ENCODE measurements around the gene NOLC1.

NOLC1 gene

GRCh38 chr10:102151774-102152544, at the start of gene NOLC1:
TSS of gene NOLC1 (plus strand) at chr10:102152389. CDS start at chr10:102152411, 22 bp downstream.
- peak; percentile 99 for DNase-seq (ENCODE audit: low read depth, low spot score)

DNA sequence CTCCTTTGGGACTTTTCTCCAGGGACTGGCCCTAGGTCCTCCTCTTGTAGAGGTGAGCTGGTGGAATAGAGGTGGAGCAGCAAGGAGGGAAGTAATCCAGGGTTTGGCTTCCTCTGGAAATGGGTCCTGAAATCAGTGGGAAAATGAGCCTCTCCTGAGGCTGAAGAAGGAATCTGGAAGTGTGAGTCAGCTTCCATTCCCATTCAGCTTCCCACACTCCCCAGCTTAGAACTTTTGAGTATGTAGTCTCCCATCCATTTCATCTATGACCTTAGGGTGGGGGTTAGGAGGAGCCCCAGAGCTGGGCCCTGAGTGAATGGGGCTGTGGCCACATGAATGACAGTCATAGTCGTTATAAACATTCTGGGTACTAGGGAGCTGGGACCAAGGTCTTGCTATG, 49.8 kb upstream of the NOLC1 start:
- DNase-seq (ENCODE audit: low read depth, low spot score) = no peak

DNA sequence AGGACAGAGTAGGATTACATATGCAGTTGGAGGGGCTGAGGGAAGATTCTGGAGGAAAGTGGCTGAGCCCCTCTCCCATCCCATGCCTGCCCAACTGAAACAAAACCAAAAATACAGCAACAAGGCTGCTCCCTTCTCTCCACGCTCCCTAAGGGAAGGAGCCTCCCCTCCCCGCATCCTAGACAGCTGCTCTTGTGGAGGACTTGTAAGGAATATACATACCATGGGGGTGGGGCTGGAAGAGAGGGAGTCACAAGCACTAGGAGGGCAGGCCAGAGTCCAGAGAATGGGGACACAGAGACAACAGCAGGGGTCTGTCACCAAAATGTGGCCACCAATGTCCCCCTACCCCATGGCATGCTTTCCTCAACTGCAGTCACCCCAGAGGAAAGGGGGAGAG, 45.2 kb upstream of the NOLC1 start:
- no peak for DNase-seq (ENCODE audit: low read depth, low spot score)

- no peak for DNase-seq (ENCODE audit: low read depth, low spot score)
Measured at GRCh38 chr10:102109166-102110116, 42.7 kb upstream of the NOLC1 start.

DNA sequence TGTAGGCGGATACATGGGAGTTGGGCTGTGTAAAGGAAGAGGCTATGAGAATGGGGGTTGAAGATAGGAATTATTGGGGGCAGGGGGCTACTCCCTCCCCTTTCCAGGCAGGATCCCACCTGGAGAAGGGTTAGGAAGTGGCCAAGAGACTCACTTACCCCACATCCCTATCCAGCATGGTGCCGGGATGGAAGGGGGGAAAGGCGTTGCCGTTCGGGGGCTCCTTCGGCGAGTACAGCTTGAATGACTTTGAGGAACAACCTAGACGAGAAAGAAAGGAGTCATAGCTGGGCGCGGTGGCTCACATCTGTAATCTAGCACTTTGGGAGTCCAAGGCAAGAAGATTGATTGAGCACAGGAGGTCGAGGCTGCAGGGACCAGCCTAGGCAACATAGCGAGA, 40.9 kb upstream of the NOLC1 start:
- DNase-seq (ENCODE audit: low read depth, low spot score) = no peak

DNA sequence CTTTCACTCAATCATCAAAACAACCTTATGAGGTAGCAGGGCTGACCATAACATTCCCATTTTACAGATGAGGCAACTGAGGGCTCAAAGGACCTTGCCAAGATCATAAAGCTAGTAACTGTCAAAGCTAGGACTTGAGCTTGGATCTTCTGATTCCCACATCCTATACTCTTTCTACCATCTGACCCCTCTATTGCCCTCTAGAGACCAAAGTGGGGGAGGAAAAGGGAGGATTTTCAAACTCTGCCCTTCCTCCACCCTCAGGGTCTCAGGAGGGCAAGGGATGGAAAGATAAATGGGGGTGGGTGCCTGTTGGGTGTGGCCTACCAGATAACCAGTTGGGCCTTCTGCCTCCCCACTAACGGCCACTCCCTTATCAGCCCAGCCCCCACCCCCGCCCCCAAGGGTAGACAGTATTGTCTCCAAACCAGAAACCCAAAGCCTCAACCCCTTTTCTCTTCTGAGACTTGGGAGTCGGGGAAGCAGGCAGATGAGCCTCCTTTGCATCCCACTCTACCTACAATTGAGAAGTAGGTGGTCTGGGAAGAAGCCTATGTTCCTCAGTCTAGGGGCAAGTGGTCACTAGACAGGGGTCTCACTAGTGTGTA, 39.9 kb upstream of the NOLC1 start:
- no peak for DNase-seq (ENCODE audit: low read depth, low spot score)

- DNase-seq (ENCODE audit: low read depth, low spot score) = no peak
Measured at GRCh38 chr10:102113261-102113955, 38.8 kb upstream of the NOLC1 start.

- DNase-seq (ENCODE audit: low read depth, low spot score) = no peak
Measured at GRCh38 chr10:102113956-102114857, 38.0 kb upstream of the NOLC1 start.

DNA sequence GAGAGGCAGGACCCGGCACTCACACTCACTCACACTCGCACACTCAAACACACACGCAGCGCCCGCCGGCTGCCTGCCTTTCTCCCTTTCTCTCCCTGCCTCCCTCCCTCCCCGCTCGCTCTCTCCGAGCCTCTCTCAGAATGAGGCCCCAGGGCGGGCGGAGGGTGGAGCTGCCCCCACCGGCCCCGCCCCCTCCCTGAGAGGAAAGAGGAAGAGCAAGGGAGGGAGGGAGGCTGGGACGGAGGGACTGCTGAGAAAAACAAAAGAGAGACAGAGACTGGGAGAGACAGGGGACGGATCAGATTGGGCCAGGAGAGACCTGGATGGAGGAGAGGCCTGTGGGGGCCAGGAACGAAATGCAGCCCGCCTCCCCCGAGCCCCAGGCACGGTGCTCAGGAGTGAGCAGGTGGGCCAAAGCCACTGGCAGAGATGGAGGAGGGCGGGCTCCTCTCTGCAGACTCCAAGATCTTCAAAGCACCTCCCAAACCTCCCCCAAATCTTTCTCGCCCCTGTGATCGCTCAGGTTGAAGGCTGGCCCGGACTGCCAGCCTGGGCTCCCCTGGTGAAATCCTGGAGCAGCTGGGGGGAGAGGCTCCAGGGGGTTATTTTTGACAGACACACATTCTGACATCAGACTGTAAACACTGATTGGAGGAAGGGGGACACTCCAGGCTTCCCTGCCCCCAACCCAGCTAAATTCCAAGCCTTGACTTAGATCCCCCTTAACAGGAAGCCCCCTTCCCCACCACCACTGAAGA, 37.1 kb upstream of the NOLC1 start:
- DNase-seq (ENCODE audit: low read depth, low spot score) = no peak

DNA sequence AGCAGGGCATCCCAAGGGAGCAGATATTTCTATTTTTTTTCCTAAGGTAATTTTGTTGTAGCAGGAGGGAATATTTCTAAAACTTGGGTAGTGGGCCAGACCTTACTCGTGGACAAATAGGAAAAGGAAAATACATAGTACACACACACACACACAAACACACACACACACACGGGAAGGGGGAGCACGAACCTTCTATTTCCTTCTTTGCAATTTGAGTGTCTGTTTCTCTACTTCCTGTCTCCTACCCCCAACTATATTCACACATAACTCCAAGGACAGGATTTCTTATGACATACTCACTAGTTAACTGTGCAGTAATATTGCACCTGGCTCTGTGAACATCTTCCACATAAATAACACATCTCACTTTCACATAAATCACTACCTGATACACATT, 36.4 kb upstream of the NOLC1 start:
- no peak for DNase-seq (ENCODE audit: low read depth, low spot score)

DNA sequence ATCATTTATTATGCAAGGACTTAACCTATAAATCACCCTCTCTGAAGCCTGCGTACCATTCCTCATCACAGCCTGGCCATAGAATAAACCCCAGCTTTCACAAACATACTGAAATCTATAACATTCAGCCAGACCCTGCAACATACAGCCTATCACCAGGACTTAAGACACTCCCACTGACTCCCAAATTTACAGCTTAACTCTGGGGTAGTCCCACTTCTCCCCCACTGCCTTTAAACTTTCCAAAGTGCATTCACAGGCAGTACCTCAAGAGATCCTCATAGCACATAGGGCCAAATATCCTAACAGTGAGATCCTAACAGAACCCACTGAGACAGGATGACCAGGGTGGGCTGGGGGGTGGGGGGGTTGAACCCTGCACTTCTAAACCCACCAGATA, 35.5 kb upstream of the NOLC1 start:
- DNase-seq (ENCODE audit: low read depth, low spot score) = no peak

GRCh38 chr10:102117391-102118159, 34.6 kb upstream of the NOLC1 start:
- DNase-seq (ENCODE audit: low read depth, low spot score) = no peak

- DNase-seq (ENCODE audit: low read depth, low spot score) = no peak
Measured at GRCh38 chr10:102118867-102119266, 33.3 kb upstream of the NOLC1 start.

GRCh38 chr10:102119417-102120141, 32.6 kb upstream of the NOLC1 start:
- no peak for DNase-seq (ENCODE audit: low read depth, low spot score)

GRCh38 chr10:102120142-102120990, 31.8 kb upstream of the NOLC1 start, which contains the start of gene LDB1:
TSS of gene LDB1 (minus strand) at chr10:102120368. CDS start at chr10:102120110, 258 bp downstream.
- DNase-seq (ENCODE audit: low read depth, low spot score) = no peak

GRCh38 chr10:102120991-102121738, 31.0 kb upstream of the NOLC1 start:
- peak; percentile 89 for DNase-seq (ENCODE audit: low read depth, low spot score)

Measured in smooth muscle cell of the brain vasculature (primary cell).